NCI-H774 (cell line): ENCODE data around the gene TTPAL.

Experiments
- DNase-seq: peaks from one replicate; lab custom pipeline; 2025; lab: John Stamatoyannopoulos, UW

TTPAL gene

GRCh38 chr20:44497761-44498160 is 22.1 kb downstream of the TTPAL start:
- no peak for DNase-seq

DNA sequence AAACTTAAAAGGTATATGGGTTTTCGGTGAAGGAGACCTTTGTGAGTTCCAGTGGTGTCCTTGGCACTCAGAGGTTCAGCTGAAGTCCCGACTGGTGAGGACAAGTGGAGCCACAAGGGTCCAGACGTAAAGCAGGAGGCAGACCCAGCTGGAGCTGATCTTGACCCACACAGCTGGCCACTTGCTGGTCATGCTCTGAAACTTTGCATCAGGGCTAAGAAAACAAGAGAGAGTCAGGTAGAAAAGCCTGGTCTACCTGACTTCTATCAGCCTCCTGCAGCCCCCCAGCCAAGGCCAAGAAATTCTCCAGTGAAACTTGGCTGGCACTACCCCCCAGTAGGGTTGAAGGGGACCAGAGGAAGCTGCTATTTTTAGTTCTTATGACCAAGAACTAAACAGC is 24.5 kb downstream of the TTPAL start:
- DNase-seq, result no peak

DNA sequence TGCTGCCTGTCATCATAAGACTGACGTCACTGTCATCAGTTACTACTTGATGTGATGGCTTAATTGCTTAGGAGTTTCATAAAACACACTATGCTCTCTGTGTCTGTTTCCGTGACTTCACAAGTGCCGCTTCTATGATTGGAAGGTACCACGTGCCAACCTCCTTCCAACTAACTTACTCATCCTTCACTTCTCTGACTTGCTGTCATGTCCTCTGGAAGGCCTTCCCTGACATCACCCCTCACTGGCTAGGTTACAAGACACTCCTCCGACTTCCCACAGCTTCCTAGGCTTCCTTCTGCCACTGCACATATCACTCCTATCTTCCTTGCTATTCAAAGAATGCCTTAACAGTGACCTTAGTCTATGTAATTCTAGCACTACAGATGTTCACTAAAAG is 25.8 kb downstream of the TTPAL start:
- no peak for DNase-seq

- no peak for DNase-seq
These were observed 27.3 kb downstream of the TTPAL start for GRCh38 chr20:44502968-44503367.

DNA sequence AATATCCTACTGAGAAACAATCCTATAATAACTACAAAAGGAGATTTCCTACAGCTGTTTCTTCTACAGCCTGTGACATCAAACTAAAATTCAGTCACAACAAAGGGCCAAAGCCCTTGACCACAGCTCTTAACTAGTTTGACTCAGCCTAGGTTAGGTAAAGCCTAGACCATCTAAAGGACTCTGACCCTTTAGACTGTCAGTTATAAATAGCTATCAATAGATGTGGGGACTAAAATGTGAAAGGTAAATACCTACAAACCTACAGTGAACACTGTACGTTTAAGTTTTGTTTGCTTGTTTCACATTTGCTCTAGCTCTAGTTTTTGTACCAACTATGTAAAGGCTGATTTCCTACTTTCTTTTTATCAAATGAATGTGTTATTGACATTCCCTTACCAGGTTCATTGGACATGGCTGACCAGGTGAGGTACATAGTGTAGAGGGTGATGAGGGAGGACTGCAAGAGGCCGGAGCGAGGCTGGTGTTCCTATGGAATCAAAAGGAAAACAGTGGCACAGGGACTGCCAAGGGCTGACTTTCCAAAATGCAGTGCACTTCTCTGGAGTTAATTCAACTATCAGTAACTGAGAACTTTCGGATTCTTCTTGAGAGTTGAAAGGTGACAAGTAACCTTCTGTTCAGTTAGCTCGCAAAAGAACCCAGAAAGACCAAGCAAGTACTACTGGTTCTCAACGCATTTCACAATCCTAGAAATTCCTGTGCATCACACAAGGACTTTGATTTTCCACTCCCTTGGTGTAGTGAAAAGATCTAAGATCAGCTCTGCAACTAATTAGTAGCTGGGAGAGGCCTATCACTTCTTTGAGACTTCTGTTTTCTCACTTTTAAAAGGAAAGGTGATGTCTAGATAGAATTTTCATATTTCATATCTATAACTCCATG is 29.0 kb downstream of the TTPAL start:
- DNase-seq, result no peak

GRCh38 chr20:44509762-44510161 is 34.1 kb downstream of the TTPAL start:
- no peak for DNase-seq

GRCh38 chr20:44513871-44514270 is 38.2 kb downstream of the TTPAL start:
- no peak for DNase-seq

- DNase-seq, result no peak
These were observed 40.8 kb downstream of the TTPAL start for GRCh38 chr20:44516491-44516890.

DNA sequence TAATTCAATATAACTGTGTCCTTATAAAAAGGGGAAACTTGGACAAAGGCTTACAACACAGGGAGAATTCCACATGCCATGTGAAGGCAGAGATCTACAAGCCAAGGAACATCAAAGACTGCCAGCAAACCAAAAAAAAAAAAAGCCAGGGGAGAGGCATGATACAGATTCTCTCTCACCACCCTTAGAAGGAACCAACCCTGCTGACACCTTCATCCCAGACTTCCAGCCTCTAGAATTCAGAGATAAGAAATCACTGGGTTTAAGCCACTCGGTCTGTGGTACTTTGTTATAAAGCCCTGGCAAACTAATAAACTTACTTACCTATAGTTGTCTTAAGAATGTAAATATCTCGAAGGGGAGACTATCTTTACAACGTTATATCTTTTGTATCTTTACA is 41.8 kb downstream of the TTPAL start:
- DNase-seq, result no peak

GRCh38 chr20:44518248-44518647 is 42.6 kb downstream of the TTPAL start:
- no peak for DNase-seq

- no peak for DNase-seq
These were observed 45.2 kb downstream of the TTPAL start for GRCh38 chr20:44520881-44521280.

DNA sequence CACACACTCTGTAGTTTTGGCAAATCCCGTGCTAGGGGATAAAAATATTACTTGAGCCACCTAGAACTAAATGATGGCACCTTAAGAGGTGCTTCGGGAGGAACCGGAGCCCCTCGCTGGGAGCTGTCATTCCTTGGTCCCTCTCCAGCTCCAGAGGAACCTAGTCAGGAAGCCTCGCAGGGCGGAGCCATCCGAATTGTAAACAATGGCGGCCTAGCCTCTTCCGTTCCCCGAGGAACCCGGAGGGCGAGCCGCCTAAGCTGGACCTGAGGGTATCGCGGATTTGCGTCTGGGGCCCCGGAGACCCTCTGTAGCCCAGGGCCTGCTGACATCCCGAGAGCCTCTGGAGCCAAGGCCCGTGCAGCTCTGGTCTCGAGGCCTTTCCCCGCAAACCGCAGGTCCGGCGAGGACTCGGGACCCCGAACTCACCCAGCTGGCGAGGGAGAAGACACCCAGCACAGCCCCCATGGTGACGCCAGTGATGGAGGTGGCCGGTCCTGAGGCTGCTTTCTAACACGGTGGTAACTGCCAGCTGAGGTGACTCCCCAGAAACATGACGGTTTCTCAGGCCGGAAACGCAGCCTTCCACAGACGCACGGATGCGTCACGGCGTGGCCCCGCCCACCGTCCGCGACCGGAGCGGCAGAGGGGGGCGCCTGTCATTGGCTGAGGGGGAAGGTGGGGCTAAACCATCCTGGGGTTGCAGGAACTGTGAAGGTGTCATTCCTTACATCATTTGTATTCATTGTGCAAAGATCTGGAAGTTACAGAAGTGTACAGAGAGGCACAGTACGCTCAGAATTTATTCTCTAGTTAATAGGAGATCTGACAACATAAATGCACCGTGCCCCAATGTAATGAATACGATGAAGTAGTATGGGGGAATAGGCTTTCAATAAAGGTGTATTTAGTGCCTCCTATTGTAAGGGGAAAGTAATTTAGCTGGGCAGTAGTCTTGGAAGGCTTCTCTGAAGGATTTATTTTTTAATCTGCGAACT is 46.1 kb downstream of the TTPAL start, which contains the start of gene SERINC3:
TSS of gene SERINC3 (minus strand) at position 587 of the 998 bp plus-strand sequence. CDS start at position 468, 119 bp downstream.
- DNase-seq, result peak; percentile 86

- no peak for DNase-seq
These were observed 47.2 kb downstream of the TTPAL start for GRCh38 chr20:44522841-44523240.

DNA sequence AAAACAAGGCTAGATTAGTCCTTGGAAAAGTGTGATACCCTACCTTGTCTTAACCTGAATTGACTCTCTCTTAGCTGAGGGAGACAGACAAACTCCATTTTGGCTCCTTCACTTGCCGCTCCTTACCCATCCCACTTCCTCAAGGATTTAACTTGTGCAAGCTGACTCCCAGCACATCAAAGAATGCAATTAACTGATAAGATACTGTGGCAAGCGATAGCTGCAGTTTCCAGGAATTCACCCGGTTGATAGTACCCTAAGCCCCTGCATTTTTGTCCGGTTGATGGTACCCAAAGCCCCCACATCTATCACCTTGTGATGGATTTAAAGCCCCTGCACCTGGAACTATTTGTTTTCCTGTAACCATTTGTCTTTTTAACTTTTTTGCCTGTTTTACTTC is 48.1 kb downstream of the TTPAL start:
- no peak for DNase-seq

DNA sequence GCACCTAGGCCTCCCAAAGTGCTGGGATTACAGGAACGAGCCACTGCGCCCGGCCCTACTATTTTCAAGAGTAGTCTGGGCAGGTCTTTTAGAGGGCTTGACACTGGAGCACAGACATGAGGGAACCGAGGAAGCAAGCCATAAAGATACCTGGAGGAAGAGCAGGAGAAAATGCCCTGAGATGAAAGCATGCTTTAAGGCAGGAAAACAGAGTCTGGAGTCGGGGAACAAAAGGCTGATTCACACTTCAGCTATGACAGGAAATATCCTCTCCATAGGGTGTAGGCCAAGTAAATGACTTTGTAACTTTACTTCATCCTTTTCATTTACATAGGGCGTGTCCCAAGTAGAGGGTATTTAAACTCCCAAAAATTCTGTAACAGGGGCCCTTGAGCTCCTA is 50.5 kb downstream of the TTPAL start:
- no peak for DNase-seq

DNA sequence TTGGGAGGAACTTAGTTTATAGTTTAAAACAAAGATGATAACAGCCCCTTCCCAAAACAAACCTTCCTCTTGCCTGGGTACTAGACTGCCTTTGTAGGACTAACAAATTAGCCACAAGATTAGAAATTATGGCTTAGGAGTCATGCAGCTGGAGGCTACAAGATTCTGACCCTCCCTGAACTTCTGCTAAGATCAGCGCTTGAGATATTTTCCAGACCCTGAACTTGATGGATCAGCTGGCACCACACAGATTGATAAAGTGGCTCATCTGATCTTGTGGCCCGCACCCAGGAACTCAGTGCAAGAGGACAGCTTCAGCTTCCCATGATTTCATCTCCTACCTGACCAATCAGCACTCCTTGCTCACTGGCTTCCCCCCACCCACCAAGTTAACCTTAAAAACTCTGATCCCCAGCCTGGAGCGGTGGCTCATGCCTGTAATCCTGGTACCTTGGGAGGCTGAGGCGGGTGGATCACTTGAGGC is 52.1 kb downstream of the TTPAL start:
- DNase-seq, result no peak

DNA sequence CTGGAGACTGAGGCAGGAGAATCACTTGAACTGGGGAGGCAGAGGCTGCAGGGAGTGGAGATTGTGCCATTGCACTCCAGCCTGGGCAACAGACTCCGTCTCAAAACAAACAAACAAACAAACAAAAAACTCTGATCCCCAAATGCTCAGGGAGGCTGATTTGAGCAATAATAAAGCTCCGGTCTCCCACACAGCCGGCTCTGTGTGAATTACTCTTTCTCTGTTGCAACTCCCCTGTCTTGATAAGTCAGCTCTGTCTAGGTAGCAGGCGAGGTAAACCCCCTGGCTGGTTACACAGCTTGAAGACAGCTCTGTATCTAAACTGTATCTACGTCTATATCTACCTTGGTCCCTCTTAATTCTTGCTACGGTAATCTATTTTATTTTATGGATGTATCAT is 52.6 kb downstream of the TTPAL start:
- no peak for DNase-seq

DNA sequence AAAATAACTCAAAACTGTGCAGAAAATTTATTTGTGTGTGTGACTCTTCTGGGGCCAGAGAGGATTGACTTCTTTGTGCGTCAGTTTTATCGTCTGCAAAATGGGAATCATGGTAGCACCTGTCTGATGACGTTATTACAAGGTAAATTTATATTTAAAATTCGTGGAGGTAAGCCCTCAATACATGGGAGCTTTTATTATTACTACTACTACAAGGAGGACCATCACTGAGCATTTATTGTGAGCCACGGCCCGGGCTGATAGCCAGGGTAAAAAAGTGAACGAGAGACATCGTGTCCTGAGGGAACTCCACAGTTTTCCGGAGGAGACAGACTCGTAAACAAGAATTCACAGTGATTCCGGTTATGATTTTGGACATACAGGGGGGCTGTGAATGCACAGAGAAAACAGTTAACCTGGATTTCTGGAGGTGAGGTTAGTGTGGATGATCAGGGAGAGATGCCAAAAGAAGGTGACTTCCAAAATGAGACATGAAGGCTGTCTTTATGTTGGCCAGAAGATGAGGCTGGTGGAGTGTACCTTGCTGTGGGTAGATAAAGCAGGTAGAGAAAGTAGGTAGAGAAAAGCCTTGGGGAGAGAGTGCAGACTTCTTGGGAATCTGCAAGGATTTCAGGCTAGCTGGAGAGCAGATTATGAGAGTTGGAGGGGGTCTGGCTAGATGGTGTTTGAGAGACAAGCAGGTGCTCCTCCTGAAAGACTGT is 56.7 kb downstream of the TTPAL start:
- no peak for DNase-seq

DNA sequence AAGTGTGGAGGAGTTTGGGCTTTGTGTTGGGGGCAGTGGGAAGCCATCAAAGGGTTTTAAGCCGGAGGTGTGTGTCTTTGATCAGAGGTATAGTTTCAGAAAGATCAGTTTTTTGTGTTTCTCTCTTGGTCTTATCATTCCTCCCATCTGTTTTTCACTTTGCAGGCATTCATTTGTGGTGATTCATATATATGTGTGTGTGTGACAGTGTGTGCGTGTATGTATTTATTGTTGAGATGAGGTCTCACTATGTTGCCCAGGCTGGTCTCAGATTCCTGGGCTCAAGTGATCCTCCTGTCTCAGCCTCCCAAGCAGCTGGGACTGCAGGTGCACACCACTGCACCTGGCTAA is 57.3 kb downstream of the TTPAL start:
- DNase-seq, result no peak

GRCh38 chr20:44533928-44534327 is 58.3 kb downstream of the TTPAL start:
- DNase-seq, result no peak

DNA sequence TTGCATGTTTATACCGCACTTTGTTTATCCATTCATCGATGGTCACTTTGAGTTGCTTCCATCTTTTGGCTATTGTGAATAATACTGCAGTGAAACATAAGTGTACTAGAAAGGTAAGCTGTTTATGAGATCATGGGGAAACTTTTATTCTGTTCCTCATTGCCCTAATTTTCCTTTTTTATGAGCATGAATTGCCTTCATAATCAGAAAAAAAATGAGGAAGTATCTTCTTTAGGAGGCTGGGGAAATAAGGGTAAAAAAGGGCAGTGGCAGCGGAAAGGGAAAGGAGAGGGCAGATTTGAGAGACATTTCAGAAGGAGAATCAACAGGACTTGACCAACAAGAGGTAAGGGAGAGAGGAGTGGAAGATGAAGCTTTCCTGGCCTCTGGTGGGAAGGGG is 60.5 kb downstream of the TTPAL start:
- no peak for DNase-seq

GRCh38 chr20:44537993-44538392 is 62.3 kb downstream of the TTPAL start:
- DNase-seq, result no peak
